NOMO-1 treated with dmso at 0.1 percent for 144 hours (cell line): ENCODE data around the gene HABP2.

ENCODE experiments used
- DNase-seq: peaks from one replicate; lab custom pipeline; 2025; ENCODE audit not compliant: unreplicated experiment; lab: John Stamatoyannopoulos, UW

HABP2 gene

GRCh38 chr10:113600569-113600968 is 47.7 kb downstream of the HABP2 start:
- no peak for DNase-seq

DNA sequence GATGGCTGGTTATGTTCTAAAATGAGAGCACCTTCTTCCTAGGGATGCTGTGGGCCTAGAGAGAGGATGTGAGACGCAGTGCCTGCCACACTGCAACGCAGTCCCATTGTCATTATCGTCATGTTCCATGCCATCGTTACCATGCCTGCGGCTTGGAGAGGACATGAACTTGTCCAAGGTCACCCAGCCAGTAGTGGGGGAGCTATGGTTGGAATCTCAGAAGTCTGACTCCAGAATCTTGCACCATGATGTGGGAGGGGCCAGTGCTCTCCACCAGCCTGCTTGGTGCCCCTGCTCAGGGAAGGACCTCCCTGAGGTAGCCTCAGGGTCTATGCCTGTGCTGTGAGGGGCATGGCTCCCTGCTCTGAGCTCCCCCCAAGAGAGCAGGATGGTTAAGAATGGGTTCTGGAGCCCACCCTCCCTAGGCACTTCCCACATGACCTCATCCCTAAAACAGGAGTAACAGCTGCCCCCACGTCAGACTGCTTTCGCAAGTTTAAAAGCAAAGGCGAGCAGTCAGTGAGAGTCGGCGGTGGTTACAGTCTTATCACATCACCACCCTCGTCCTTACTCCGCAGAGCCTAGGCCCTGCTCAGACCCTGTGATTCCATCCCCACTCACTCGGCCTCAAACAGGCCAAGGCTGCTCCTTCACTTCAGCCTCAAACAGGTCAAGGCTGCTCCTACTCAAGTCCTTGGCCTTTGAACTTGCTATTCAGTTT is 50.4 kb downstream of the HABP2 start:
- DNase-seq = no peak

DNA sequence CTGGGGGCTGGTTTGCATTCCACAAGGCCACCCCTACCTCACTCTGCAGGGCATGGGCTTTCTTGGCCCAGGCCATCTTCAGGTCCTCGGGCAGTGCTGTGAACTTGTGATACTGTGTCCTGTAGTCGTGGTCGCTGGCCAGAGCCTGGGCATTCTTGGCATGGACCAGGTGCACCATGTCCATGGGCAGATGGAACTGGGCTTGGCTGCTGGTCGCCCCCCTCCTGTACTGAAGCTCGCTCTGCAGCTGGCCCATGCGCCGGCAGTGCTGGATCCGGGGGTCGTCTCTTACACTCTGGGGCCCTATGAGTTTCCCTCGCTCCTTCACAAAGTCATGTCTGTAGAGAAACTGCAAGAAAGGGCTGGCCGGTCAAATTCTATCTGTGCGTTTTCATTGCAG is 51.7 kb downstream of the HABP2 start:
- no peak for DNase-seq

GRCh38 chr10:113605268-113605978 is 52.6 kb downstream of the HABP2 start:
- DNase-seq = no peak

DNA sequence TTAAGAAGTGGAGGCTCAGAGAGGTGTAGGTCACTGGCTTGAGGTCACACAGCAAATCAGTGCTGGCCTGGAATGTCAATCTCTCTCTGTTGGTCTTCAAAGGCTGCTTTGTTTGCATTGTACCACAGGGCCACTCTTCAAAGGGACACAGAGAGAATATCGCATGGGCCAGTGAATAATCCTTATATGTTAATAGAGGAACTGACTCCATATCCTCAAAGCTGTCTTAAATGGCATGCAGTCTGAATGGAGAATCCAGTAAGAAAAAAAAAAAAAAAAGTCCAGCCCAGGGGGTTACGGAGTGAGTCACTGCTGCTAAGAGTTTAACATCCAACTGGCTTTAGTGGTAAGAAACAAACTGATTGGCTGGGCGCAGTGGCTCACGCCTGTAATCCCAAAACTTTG is 56.9 kb downstream of the HABP2 start:
- DNase-seq = no peak

DNA sequence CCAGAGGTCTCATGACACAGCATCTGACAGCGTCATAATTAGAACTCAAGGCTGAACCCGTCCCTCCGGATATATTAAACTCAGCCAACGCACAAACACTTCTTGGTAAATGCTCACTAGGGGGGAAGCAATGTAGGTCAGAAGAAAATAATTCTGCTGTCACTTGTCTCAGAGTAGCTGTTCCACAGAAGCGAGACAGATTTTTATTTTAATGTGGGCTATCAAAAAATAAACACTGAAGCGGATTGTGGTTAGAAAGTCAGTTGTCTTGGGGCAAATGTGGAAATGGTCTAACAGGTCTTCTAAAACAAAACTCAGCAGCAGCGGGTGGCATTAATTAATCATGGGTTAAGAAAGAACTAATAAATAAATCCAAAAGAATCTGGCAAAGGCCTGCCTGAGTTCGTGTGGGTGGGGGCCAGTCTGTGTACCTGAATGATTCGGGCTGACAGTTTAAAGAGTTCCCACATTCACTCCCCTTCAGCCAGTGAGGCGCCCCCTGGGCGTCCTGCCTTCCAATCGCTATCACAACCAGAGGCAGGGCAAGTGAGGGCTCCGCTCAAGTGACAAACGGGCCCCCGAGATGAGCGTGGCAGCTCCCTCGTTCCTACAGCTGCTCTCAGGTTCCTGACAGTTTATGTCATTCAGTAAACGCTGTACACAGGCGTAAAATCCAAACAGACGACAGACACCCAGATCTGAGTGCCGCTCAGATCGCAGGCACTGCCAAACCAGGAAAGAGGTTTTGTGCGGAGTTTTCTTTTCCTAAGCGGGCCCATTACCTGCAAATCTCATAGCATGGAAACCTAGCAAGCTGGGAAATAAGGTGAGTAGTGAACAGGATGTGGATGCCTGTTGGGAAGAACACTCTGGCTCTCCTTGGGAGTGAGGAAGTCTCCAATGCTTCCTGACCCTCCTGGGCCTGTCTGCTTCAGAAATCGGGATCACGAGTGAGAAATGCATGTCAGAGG is 58.1 kb downstream of the HABP2 start:
- no peak for DNase-seq

DNA sequence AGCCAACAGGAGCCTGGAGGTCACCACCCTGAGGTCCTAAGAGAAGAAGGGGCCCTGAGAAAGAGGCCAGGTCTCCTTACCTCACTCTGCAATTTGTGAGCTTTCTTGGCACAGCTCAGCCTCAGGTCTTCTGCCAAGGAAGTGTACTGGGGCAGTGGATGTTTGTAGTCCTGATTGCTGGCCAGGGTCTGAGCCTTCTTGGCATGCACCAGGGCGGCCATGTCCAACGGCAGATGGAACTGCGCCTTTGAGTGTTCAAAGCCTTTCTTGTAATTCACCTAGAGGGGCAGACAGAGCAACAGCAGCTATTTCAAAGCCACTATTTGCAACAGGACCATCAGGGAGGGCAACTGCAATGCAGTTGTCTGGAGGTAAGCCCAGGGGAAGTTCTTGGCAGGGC is 59.3 kb downstream of the HABP2 start:
- no peak for DNase-seq

DNA sequence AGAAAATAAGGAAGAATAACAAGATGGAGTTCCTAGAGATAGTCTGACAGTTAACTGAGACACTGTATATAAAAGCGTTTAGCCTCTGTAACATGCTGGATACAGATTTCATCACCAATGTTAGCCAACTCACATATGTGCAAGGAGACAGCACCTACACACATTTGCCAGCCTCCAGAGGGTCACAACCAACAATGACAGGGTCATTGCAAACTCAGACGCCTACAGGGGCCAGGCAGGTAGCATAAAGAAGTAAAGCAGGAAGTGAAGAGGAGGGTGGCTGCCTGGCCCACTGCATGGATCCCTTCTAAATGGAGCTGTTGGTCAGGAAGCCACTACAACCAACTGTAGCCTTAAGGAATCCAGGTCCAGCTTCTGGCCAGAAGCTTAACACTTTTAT is 60.6 kb downstream of the HABP2 start:
- DNase-seq = no peak

DNA sequence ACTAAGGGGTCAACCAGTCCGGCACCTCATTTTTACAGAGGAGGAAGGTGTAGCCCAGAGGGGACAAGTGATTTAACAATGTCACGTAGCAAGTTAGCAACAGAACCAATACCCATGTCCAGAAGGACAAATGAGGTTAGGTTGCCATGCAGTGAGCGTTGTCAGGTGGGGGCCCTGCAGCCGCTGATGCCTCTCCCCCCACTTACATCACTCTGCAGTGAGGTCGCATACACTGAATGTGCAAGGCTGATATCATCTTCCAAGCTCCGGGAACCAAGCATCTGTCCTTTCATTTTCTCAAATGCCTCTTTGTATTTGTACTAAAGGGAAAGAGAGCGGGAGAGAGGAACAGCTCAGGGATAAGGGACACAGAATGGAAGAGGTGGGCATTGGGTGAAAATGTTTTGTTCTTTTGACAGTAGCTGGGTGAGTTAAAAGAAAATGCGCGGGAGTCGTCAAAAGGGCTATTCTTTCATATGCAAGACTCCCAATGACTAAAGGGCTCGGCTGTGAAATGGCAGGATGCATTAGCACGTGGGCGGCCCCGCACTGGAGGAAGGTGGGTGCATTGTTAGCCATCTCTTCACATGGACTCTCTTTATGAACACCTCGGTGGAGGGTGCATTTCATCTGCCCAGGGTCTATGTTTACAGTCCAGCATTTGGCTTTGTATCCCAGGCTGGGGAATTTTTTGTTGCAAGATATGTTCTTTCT is 61.3 kb downstream of the HABP2 start:
- DNase-seq = no peak

DNA sequence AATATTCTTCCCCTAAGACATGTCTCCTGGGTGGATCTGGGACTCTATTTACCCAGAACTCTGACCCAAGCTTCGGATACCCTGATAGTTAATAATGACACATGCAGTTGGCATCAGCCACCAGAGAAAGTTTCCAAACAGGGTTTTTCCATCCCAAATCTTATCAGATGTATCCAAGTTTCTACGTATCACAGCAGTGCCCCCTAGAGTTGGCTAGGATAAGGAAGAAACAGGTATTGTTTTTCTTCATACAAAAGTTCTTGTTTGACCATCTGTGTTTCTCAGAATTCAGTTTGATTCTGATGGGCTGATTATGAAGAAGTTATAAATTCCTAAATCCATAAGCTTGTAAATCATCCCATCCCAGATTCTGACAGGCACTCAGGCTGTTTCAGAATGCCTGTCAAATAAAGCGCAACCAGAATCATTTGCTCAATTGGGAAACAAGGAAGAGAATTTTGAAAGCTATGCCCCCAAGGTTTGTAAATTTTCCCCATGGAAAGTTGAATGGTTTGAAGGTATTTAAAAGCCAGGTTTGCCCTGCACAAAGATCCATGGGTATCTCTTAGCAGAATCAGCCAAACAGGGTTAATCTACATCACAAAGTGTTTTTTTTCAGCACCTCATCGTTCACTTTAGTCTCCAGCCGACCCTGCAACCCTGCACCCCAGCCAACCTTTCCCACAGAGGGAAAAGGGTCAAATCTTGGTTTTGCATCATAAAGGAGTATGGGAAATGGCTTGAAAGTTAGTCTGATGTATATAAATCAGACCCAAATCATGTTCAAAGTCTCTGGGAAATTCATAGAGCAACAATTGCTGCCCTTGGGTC is 63.6 kb downstream of the HABP2 start:
- DNase-seq = no peak

DNA sequence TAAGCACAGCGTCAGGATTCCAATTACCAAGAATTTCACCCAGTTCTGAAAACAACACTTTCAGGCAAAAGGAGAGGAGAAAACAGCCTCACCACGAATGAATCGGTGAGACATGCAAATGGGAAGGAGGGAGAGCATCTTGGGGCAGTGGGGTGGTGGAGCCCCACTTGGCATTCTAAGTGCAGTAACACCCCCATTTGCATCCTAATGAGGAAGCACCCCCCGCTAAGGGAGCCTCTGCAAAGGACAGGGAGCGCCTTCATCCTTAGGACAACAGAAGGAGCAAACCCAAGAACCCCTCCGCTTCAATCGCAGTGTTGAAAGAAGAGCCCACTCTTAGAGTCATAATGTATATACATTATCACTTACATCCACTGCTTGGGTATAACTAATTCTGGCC is 64.2 kb downstream of the HABP2 start:
- no peak for DNase-seq

- DNase-seq = no peak
Observed at GRCh38 chr10:113618338-113618737, 65.5 kb downstream of the HABP2 start.

DNA sequence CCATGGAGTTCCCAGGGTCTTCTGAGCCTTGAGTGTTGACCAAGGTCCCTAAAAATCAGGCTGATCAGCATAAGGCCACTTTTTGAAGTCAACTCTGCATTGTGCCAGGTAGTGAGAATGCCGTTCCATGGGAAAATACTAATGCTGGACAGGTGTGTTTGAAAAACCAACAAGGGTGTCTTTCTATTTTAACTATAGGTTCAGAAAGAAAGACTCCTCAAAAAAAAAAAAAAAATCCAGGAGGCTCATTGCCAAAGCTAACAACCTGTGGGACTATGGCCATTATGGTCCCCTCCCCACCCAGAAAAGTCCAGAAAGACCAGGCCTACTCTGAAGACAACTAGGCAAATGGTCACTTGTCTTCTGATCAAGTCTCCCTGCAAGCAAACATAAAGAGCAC is 66.5 kb downstream of the HABP2 start:
- DNase-seq = no peak

- DNase-seq = no peak
Observed at GRCh38 chr10:113620511-113620910, 67.7 kb downstream of the HABP2 start.

- DNase-seq = no peak
Observed at GRCh38 chr10:113620936-113621335, 68.1 kb downstream of the HABP2 start.

DNA sequence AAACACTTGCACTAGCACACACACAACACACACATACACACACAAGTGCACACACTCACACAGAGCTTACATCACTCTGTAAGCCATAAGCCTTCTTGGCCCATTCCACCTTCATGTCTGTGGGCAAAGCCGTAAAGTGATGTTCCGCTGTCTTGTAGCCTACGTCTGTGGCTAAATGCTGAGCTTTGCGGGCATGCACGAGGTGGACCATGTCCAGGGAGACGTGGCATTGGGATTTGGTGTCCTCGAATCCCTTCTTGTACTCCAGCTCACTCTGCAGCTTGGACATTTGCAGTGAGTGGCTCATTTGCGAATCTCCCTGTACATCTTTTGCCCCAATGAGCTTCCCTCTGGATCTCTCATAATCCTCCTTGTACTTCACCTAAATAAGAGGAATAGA is 68.9 kb downstream of the HABP2 start:
- no peak for DNase-seq

GRCh38 chr10:113622831-113623230 is 70.0 kb downstream of the HABP2 start:
- no peak for DNase-seq

GRCh38 chr10:113625461-113626186 is 72.8 kb downstream of the HABP2 start:
- DNase-seq = no peak

- no peak for DNase-seq
Observed at GRCh38 chr10:113626809-113627355, 74.0 kb downstream of the HABP2 start.
